HG02623 (cell line): ENCODE results near the gene STMN1.
"Not testable (repeated sequence)": the region's sequence is repeated elsewhere in the genome, so short reads cannot be mapped to it uniquely, and the experiment has no call there.

ENCODE experiments used
- ATAC-seq: cut with Tn5 transposase; IDR thresholded peaks from one replicate; pipeline ENCODE4 v1.9.1; 2021; ENCODE audit warnings: moderate library complexity; ENCODE audit not compliant: unreplicated experiment

STMN1 gene

GRCh38 chr1:25905680-25906643, at the start of gene STMN1:
STMN1 (minus strand) TSS chr1:25906419; CDS start chr1:25904676, 1,743 bp downstream.
- peak; percentile 54 for ATAC-seq

- no peak for ATAC-seq
Observed at GRCh38 chr1:25955553-25955952, 49.3 kb upstream of the STMN1 start.

- ATAC-seq, result no peak
Observed at GRCh38 chr1:25954282-25954938, 48.2 kb upstream of the STMN1 start.

- ATAC-seq, result no peak
Observed at GRCh38 chr1:25952841-25953401, 46.7 kb upstream of the STMN1 start.

GRCh38 chr1:25948641-25949040, 42.4 kb upstream of the STMN1 start:
- ATAC-seq, result no peak

- ATAC-seq, result no peak
Observed at GRCh38 chr1:25947027-25947426, 40.8 kb upstream of the STMN1 start.

GRCh38 chr1:25945761-25946160, 39.5 kb upstream of the STMN1 start:
- ATAC-seq, result no peak

GRCh38 chr1:25944986-25945385, 38.8 kb upstream of the STMN1 start:
- ATAC-seq, result no peak

GRCh38 chr1:25943511-25943910, 37.3 kb upstream of the STMN1 start:
- not testable (repeated sequence) for ATAC-seq

GRCh38 chr1:25936947-25937346, 30.7 kb upstream of the STMN1 start:
- no peak for ATAC-seq

GRCh38 chr1:25933479-25934365, 27.5 kb upstream of the STMN1 start:
- no peak for ATAC-seq

GRCh38 chr1:25932811-25933400, 26.7 kb upstream of the STMN1 start:
- not testable (repeated sequence) for ATAC-seq

- ATAC-seq, result no peak
Observed at GRCh38 chr1:25932321-25932720, 26.1 kb upstream of the STMN1 start.

GRCh38 chr1:25929016-25929415, 22.8 kb upstream of the STMN1 start:
- no peak for ATAC-seq

GRCh38 chr1:25927521-25928265, 21.5 kb upstream of the STMN1 start:
- no peak for ATAC-seq

- no peak for ATAC-seq
Observed at GRCh38 chr1:25926731-25927496, 20.7 kb upstream of the STMN1 start.

- ATAC-seq, result no peak
Observed at GRCh38 chr1:25924454-25924853, 18.2 kb upstream of the STMN1 start.

- ATAC-seq, result no peak
Observed at GRCh38 chr1:25922971-25923552, 16.8 kb upstream of the STMN1 start.
